Erythroblast (primary cell): ENCODE measurements around the gene ATP6V0C.

Experiments used
- GATA1 ChIP-seq: IDR thresholded peaks from 2 replicates; pipeline ENCODE4 v1.6.1; 2011; ENCODE audit warnings: low read depth, mild to moderate bottlenecking, control low read depth, low read length, moderate library complexity
- POLR2A ChIP-seq: IDR thresholded peaks from 2 replicates; pipeline ENCODE4 v1.6.1; 2011; ENCODE audit warnings: mild to moderate bottlenecking, low read length

GRCh38 chr16:2533912-2534311, 20.2 kb downstream of the ATP6V0C start:
- no peak for TF ChIP-seq POLR2A
- TF ChIP-seq GATA1, result no peak
